Spinal cord (tissue), 10 donors: ENCODE results near the gene NLRP12. TPM values are rescaled to one million over a fixed set of nuclear protein-coding genes. Genes with fewer than 3 reads are reported as not detected.
"Not testable (repeated sequence)": the region's sequence is repeated elsewhere in the genome, so short reads cannot be mapped to it uniquely, and the experiment has no call there.

ENCODE experiments used
- DNase-seq, 6 donors: peaks; one replicate each; pipeline versions ENCODE4 v3.0.0 to v3.0.0-alpha.2; 2013 to 2015; ENCODE audit warnings: low spot score in 6 of 6, low read depth in 4 of 6
- H3K27ac ChIP-seq: one replicate; pipeline ENCODE4 v1.5.1; 2013; ENCODE audit warnings: low read depth, low read length, control low read depth
- H3K27me3 ChIP-seq: one replicate; pipeline ENCODE4 v1.6.1; 2013; ENCODE audit warnings: low read length; ENCODE audit not compliant: control insufficient read depth, insufficient read depth
- H3K36me3 ChIP-seq: one replicate; pipeline ENCODE4 v1.6.1; 2013; ENCODE audit warnings: low read length; ENCODE audit not compliant: control insufficient read depth, insufficient read depth
- H3K4me1 ChIP-seq: one replicate; pipeline ENCODE4 v1.6.1; 2013; ENCODE audit warnings: low read length; ENCODE audit not compliant: control insufficient read depth, insufficient read depth
- H3K4me3 ChIP-seq: one replicate; pipeline ENCODE4 v1.5.1; 2013; ENCODE audit warnings: low read depth, low read length, control low read depth
- H3K9me3 ChIP-seq: one replicate; pipeline ENCODE4 v1.6.1; 2013; ENCODE audit warnings: low read length; ENCODE audit not compliant: control insufficient read depth, insufficient read depth
- WGBS: methylation state at CpG from one replicate; pipeline ENCODE4 v1.1.5; 2013; ENCODE audit warnings: missing lambda C conversion rate; ENCODE audit not compliant: insufficient coverage; 5-methylcytosine and 5-hydroxymethylcytosine counted together
- polyA plus RNA-seq, 2 donors: library from polyadenylated mRNA; unstranded; fragments of 120-200 nt; gene quantifications; one replicate each; pipeline ENCODE4 v1.2.1, GENCODE V29; 2013; ENCODE audit not compliant: insufficient read length in 2 of 2
- total RNA-seq, 2 donors: library from RNA; depleted of rRNA in 1 of 2; stranded (reverse); fragments of 120-200 nt in 1 of 2; fragments of >200 nt in 1 of 2; gene quantifications; one replicate each; pipeline versions ENCODE4 v1.2.3 to v1.2.4, GENCODE V29; 2013 to 2014
- donor health status: healthy.

NLRP12 gene
- total and polyA plus RNA-seq, 4 donors: 0.11 to 0.99 (median 0.36) TPM; not detected in 1

- H3K27me3 ChIP-seq, H3K27ac ChIP-seq, H3K9me3 ChIP-seq, DNase-seq, H3K36me3 ChIP-seq, H3K4me3 ChIP-seq, H3K4me1 ChIP-seq: not testable (repeated sequence)
- WGBS: 100% methylated on average over 1 of the region's 4 CpGs
Measured at GRCh38 chr19:53840914-53841313, 16.8 kb upstream of the NLRP12 start.

DNA sequence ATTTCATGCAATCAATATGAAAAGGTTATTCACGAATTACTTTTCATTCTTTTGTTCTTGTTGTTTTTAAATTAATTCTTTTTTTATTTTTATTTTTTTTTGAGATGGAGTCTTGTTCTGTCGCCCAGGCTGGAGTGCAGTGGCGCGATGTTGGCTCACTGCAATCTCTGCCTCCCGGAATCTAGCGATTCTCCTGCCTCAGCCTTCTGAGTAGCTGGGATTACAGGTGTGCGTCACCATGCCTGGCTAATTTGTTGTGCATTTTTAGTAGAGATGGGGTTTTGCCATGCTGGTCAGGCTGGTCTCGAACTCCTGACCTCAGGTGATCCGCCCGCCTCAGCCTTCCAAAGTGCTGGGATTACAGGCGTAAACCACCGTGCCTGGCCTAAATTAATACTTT, 16.1 kb upstream of the NLRP12 start:
- H3K27me3 ChIP-seq, H3K4me1 ChIP-seq, H3K36me3 ChIP-seq, H3K4me3 ChIP-seq, H3K9me3 ChIP-seq, DNase-seq, H3K27ac ChIP-seq: not testable (repeated sequence)
- 100% methylated on average over 1 of the region's 12 CpGs for WGBS

DNA sequence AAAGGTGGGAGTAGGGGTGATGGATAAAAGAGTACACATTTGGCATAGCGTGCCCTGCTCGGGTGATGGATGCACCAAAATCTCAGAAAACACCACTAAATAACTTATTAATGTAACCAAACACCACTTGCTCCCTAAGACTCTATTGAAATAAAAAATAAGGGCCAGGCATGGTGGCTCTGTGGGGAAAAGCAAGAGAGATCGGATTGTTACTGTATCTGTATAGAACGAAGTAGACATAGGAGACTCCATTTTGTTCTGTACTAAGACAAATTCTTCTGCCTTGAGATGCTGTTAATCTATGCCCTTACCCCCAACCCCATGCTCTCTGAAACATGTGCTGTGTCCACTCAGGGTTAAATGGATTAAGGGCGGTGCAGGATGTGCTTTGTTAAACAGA, 14.3 kb upstream of the NLRP12 start:
- not testable (repeated sequence) for H3K27ac ChIP-seq, H3K27me3 ChIP-seq, H3K4me3 ChIP-seq, H3K36me3 ChIP-seq, H3K9me3 ChIP-seq, H3K4me1 ChIP-seq, DNase-seq
- WGBS: no CpG with 5 or more reads among the region's 5 CpGs

GRCh38 chr19:53832861-53833260, 8.7 kb upstream of the NLRP12 start:
- not testable (repeated sequence) for H3K9me3 ChIP-seq, H3K4me3 ChIP-seq, H3K4me1 ChIP-seq, H3K27me3 ChIP-seq, H3K27ac ChIP-seq, DNase-seq, H3K36me3 ChIP-seq
- 38% methylated on average over 9 of the region's 13 CpGs for WGBS

- Histone ChIP-seq H3K4me3 (no peak overlapping the region), H3K27ac (no peak overlapping the region), H3K36me3 (no peaks in the 10 kb centered on the region), H3K4me1 (no peaks in the 10 kb centered on the region), H3K9me3 (no peaks in the 10 kb centered on the region), H3K27me3 (peaks cover 2% of the 10 kb centered on the region)
- 100% methylated on average over 1 of the region's 3 CpGs for WGBS
- peak in 1 of 6 donors; percentile 31 for DNase-seq
Measured at GRCh38 chr19:53828531-53828930, 4.4 kb upstream of the NLRP12 start.

- no peaks in the 10 kb centered on the region for H3K36me3 ChIP-seq
- no peak overlapping the region for H3K27ac ChIP-seq
- no peak overlapping the region for H3K4me3 ChIP-seq
- no peaks in the 10 kb centered on the region for H3K27me3 ChIP-seq
- no peaks in the 10 kb centered on the region for H3K4me1 ChIP-seq
- WGBS: no CpG with 5 or more reads among the region's 7 CpGs
- no peaks in the 10 kb centered on the region for H3K9me3 ChIP-seq
- DNase-seq: peak in 2 of 6 donors; percentile 62
Measured at GRCh38 chr19:53826876-53827275, 2.8 kb upstream of the NLRP12 start.

DNA sequence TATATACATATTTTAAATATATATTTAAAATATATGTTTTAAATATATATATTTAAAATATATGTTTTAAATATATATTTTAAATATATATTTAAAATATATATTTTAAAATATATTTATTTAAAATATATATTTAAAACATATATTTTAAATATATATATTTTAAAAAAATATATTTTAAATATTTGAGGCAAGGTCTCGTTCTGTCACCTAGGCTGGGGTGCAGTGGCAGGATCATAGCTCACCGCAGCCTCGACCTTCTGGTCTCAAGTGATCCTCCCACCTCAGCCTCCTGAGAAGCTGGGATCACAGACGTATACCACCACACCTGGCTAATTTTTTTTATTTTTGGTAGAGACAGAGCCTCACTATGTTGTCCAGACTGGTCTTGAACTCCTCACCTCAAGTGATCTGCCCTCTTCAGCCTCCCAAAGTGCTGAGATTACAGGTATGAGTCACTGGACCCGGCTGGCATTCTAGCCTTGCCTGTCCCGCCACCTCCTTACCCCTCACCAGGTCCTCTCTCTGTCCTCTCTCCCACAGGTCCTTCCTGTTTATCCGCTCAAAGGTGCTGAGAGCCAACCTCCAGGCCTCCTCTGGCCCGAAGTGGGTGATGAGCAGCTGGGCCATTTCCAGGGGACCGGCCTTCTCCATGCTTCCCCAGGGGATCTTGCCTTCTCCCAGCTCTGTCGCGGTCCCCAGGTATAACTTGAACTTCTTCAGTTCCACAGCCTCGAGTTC, 564 bp downstream of the NLRP12 start:
- no peaks in the 10 kb centered on the region for H3K4me1 ChIP-seq
- H3K27ac ChIP-seq: no peak overlapping the region
- H3K36me3 ChIP-seq: no peaks in the 10 kb centered on the region
- H3K9me3 ChIP-seq: no peaks in the 10 kb centered on the region
- H3K4me3 ChIP-seq: no peak overlapping the region
- no peak for DNase-seq
- 95% methylated on average over 12 of the region's 12 CpGs for WGBS
- no peaks in the 10 kb centered on the region for H3K27me3 ChIP-seq

- Histone ChIP-seq H3K9me3 (no peaks in the 10 kb centered on the region), H3K36me3 (no peaks in the 10 kb centered on the region), H3K27me3 (no peaks in the 10 kb centered on the region), H3K27ac (no peak overlapping the region), H3K4me3 (no peak overlapping the region), H3K4me1 (no peaks in the 10 kb centered on the region)
- 53% methylated on average over 2 of the region's 5 CpGs for WGBS
- DNase-seq: peak in 1 of 6 donors; percentile 81
Measured at GRCh38 chr19:53819861-53820260, 4.3 kb downstream of the NLRP12 start.

- Histone ChIP-seq H3K4me1 (no peaks in the 10 kb centered on the region), H3K9me3 (no peaks in the 10 kb centered on the region), H3K27ac (no peak overlapping the region), H3K4me3 (no peak overlapping the region), H3K27me3 (no peaks in the 10 kb centered on the region), H3K36me3 (no peaks in the 10 kb centered on the region)
- DNase-seq: peak in 2 of 6 donors; percentile 46 to 70
- WGBS: 80% methylated on average over 7 of the region's 13 CpGs
Measured at GRCh38 chr19:53818756-53819155, 5.4 kb downstream of the NLRP12 start.

DNA sequence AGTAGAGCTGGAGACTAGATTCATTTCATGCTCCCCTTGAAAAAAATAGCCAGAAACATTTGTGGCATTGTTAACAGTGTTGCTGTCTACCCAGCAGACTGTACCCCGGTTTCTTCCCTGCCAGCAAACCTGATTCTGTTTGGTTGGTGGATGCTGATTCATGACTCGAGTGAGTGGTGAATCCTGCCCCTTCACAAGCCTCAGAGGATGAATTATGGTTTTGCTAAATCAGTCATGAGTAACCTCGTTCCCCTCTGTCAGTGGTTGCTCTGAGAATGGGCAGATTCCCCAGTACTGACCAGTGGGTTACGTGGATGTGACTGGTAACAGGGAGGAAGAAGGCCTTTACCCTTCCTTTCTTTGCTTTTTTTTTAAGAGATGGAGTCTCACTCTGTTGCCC, 10.1 kb downstream of the NLRP12 start:
- Histone ChIP-seq H3K27me3 (no peaks in the 10 kb centered on the region), H3K4me3 (no peak overlapping the region), H3K9me3 (no peaks in the 10 kb centered on the region), H3K36me3 (no peaks in the 10 kb centered on the region), H3K27ac (no peak overlapping the region), H3K4me1 (peaks cover 3% of the 10 kb centered on the region)
- DNase-seq: no peak
- WGBS: 83% methylated on average over 2 of the region's 4 CpGs
